Measurements from ENCODE around the gene ASIC4.

The ASIC4 gene

DNA sequence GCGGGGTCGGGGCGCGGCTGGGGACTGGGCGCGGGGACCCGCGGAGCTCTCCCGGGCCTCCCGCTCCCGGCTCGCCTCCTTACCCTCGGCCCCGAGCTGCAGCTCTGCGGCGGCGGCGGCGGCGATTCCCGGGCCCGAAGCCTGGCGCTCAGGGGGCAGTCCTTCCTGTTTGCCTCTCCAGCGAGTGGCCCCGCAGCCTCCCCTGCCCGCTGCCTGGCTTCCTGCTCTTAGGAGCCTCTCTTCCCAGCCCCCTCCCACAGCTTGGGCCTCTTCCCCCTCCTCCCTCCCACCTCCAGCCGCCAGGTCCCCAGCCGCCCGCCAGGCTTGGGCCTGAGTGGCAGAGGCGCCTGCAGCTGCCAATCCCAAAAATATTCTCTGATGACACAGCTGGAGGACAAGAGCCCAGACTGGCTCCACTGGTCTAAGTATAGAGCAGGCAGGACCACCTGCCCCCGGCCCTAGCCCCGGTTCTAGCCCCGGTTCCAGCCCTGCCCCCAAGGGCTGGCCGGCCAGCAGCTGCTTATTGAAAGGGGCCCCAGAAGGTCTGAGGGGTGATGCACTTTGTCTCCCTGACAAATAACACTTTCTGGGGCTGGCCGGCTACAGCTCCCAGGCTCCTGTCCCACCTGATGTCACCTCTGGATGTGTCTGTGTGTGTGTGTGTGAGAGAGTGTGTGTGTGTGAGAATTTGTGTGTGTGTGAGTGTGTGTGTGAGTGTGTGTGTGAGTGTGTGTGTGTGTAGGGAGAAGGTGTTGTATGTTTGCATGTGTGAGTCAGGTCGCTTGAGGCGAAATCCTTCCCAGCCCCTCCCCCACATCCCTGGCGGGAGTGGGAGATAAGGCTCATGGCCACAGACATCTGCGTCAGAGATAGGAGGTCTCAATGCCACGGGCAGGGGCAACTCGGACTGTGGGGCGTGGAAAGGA, 57.3 kb downstream of the ASIC4 start, which contains the start of gene OBSL1:
TSS of gene OBSL1 (minus strand) at position 229 of the 926 bp plus-strand sequence. CDS start 307 bp downstream, outside the sequence.
- no peak for DNase-seq (ENCODE audit: low read depth)
- TF ChIP-seq, protein P1, sequence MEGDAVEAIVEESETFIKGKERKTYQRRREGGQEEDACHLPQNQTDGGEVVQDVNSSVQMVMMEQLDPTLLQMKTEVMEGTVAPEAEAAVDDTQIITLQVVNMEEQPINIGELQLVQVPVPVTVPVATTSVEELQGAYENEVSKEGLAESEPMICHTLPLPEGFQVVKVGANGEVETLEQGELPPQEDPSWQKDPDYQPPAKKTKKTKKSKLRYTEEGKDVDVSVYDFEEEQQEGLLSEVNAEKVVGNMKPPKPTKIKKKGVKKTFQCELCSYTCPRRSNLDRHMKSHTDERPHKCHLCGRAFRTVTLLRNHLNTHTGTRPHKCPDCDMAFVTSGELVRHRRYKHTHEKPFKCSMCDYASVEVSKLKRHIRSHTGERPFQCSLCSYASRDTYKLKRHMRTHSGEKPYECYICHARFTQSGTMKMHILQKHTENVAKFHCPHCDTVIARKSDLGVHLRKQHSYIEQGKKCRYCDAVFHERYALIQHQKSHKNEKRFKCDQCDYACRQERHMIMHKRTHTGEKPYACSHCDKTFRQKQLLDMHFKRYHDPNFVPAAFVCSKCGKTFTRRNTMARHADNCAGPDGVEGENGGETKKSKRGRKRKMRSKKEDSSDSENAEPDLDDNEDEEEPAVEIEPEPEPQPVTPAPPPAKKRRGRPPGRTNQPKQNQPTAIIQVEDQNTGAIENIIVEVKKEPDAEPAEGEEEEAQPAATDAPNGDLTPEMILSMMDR (IDR thresholded peaks at IDR 0.05; ENCODE audit: control insufficient read depth, extremely low read depth, insufficient read depth): no peak
- H3K4me3 ChIP-seq (ENCODE audit: low read depth, low read length): peak within 1 kb of the TSS; percentile 34

DNA sequence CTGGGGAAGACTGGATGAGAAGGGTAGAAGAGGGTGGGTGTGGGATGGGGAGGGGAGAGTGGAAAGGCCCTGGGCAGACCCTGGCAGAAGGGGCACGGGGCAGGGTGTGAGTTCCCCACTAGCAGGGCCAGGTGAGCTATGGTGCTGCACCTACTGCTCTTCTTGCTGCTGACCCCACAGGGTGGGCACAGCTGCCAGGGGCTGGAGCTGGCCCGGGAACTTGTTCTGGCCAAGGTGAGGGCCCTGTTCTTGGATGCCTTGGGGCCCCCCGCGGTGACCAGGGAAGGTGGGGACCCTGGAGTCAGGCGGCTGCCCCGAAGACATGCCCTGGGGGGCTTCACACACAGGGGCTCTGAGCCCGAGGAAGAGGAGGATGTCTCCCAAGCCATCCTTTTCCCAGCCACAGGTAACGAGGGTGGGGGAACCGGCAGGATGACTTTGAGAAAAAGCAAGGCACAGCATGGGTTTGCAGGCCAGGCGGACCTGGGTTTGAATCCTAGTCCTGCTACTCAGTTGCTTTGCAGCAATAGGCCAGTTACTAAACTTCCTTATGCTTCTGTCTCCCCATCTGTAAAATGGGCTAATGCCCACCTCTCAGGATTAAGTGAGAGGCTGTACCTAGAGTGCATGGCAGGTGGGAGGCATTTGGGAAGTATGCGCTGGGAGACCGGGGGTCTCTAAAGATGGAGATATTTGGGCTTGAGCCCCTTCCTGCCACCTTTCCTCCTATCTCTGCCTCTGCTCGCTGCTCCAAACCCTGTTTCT, 58.1 kb downstream of the ASIC4 start, which contains the start of gene INHA:
TSS of gene INHA (plus strand) at position 74 of the 765 bp plus-strand sequence. CDS start at position 139, 65 bp downstream.
- peak within 1 kb of the TSS; percentile 34 for H3K4me3 ChIP-seq (ENCODE audit: low read depth, low read length)
- DNase-seq (ENCODE audit: low read depth): no peak
- TF ChIP-seq, protein P1 (IDR thresholded peaks at IDR 0.05; ENCODE audit: control insufficient read depth, extremely low read depth, insufficient read depth): no peak

DNA sequence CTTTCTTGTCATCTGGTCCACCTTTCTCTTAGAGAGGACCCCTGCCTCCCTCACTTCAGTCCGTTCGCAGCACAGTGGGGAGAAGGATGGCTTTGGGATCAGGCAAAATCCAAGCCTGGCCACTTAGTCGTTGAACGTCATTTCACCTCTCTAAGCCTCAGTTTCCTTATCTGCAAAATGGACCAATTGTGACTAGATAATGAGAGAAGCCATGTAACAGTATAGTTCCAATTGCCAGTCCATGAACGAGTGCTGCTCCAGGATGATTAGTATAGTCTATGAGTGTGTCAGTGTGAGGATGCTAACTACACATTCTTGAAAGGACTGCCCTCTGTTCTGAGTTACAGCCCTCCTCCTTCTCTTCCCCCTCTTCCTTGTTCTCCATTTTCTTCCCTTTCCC, 58.9 kb downstream of the ASIC4 start:
- no peak overlapping the region for H3K4me3 ChIP-seq (ENCODE audit: low read depth, low read length)
- TF ChIP-seq, protein P1 (IDR thresholded peaks at IDR 0.05; ENCODE audit: control insufficient read depth, extremely low read depth, insufficient read depth): no peak
- DNase-seq (ENCODE audit: low read depth): no peak

DNA sequence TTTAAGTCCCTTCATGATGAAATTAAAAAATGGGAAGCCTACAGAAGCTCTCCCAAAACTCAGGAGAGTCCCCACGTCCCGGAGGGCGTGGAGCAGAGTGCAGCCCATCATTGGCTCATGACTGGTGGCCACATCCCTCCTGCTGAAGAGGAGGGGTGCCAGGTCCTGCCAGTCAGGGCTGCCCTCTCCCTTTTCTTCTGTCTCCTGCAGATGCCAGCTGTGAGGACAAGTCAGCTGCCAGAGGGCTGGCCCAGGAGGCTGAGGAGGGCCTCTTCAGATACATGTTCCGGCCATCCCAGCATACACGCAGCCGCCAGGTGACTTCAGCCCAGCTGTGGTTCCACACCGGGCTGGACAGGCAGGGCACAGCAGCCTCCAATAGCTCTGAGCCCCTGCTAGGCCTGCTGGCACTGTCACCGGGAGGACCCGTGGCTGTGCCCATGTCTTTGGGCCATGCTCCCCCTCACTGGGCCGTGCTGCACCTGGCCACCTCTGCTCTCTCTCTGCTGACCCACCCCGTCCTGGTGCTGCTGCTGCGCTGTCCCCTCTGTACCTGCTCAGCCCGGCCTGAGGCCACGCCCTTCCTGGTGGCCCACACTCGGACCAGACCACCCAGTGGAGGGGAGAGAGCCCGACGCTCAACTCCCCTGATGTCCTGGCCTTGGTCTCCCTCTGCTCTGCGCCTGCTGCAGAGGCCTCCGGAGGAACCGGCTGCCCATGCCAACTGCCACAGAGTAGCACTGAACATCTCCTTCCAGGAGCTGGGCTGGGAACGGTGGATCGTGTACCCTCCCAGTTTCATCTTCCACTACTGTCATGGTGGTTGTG, 60.4 kb downstream of the ASIC4 start:
- DNase-seq (ENCODE audit: low read depth): no peak
- TF ChIP-seq, protein P1 (IDR thresholded peaks at IDR 0.05; ENCODE audit: control insufficient read depth, extremely low read depth, insufficient read depth): no peak
- H3K4me3 ChIP-seq (ENCODE audit: low read depth, low read length): no peak overlapping the region

DNA sequence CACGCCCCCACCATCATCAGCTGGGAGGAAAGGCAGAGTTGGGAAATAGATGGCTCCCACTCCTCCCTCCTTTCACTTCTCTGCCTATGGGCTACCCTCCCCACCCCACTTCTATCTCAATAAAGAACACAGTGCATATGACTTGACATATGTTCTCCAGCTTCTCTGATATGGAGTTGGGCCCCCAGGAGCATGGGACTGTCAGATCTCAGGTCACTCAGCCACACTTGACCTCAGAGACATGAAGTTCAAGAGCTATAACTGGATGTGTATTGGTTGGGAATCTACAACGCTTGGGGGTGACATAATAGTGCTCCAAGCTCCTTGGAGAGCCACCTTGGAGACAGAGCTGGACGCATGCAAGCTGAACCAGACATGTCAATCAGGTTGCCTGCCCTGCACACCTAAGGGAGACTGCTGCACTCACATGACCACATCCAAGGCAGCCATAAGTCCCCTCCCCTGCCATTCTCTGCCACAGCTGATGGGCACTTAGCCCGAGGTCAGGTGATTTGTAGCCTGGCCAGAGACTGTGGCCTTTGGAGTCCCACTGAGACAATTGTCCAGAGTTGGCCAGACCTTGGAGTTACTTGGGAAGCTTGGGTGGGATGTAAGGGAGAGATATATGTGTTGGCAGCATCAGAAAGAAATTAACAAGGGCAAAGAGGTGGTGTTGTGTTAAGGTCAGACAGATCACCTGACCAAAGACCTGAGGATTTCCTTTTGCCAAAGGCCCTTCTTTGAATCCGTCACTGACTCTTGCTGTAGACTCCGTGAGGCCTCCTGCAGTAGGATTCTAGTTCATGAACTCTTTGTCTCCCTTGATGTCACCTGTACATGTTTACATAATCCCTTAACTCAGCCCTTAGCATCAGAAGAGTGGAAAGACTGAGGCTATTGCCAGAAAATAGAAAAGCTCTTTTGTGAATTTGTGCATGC, 61.6 kb downstream of the ASIC4 start:
- H3K4me3 ChIP-seq (ENCODE audit: low read depth, low read length): no peak overlapping the region
- DNase-seq (ENCODE audit: low read depth): no peak
- TF ChIP-seq, protein P1 (IDR thresholded peaks at IDR 0.05; ENCODE audit: control insufficient read depth, extremely low read depth, insufficient read depth): no peak

All from LNCaP clone FGC (cell line).